GM18502 (cell line): Measurements from ENCODE around the gene GGA2.

Experiments
- ATAC-seq: cut with Tn5 transposase; IDR thresholded peaks from one replicate; pipeline ENCODE4 v1.9.1; 2021; ENCODE audit warnings: mild to moderate bottlenecking; ENCODE audit not compliant: unreplicated experiment, poor library complexity

Gene GGA2

GRCh38 chr16:23424292-23424958 is 85.9 kb downstream of the GGA2 start:
- no peak for ATAC-seq

- no peak for ATAC-seq
Observed at GRCh38 chr16:23423496-23424049, 86.7 kb downstream of the GGA2 start.

- ATAC-seq, result no peak
Observed at GRCh38 chr16:23420011-23420410, 90.3 kb downstream of the GGA2 start.

GRCh38 chr16:23416816-23417215 is 93.5 kb downstream of the GGA2 start:
- no peak for ATAC-seq

GRCh38 chr16:23414731-23415130 is 95.6 kb downstream of the GGA2 start:
- no peak for ATAC-seq
